Heart right ventricle (tissue), 16 donors: Measurements from ENCODE around the gene CAMKV. TPM values are rescaled to one million over a fixed set of nuclear protein-coding genes. Genes with fewer than 3 reads are reported as not detected.
A peak's percentile ranks its signal among the peaks of the same experiment; 100 is the strongest.

ENCODE experiments used
- ATAC-seq, 8 donors: fragments of 200-7000 bp; cut with Tn5 transposase; one replicate each; pipeline ENCODE4 v1.9.1; 2020; ENCODE audit warnings: mild to moderate bottlenecking in 8 of 8, moderate library complexity in 8 of 8, moderate number of reproducible peaks in 1 of 8
- DNase-seq, 2 donors: peaks; one replicate each; pipeline ENCODE4 v3.0.0-alpha.2; 2020
- H3K27ac ChIP-seq, 10 donors: fragments of 200-600 bp; sonication (generic) in 2 of 10; one replicate each; pipeline versions ENCODE4 v1.5.0 to v1.8.0; 2020 to 2022; ENCODE audit warnings: mild to moderate bottlenecking in 3 of 10
- H3K27me3 ChIP-seq, 7 donors: fragments of 200-600 bp; one replicate each; pipeline ENCODE4 v1.8.0; 2021 to 2022; ENCODE audit warnings: mild to moderate bottlenecking in 2 of 7
- H3K36me3 ChIP-seq, 9 donors: fragments of 200-600 bp; sonication (generic) in 1 of 9; one replicate each; pipeline versions ENCODE4 v1.5.0 to v1.8.0; 2020 to 2022; ENCODE audit warnings: mild to moderate bottlenecking in 2 of 9
- H3K4me1 ChIP-seq, 9 donors: fragments of 200-600 bp; sonication (generic) in 1 of 9; one replicate each; pipeline versions ENCODE4 v1.5.0 to v1.8.0; 2020 to 2022; ENCODE audit warnings: mild to moderate bottlenecking in 4 of 9
- H3K4me3 ChIP-seq, 10 donors: fragments of 200-600 bp; sonication (generic) in 2 of 10; one replicate each; pipeline versions ENCODE4 v1.5.0 to v1.8.0; 2020 to 2022; ENCODE audit warnings: mild to moderate bottlenecking in 7 of 10, moderate library complexity in 2 of 10
- H3K9me3 ChIP-seq, 11 donors: fragments of 200-600 bp in 10 of 11; sonication (generic) in 2 of 11; one replicate each; pipeline versions ENCODE4 v1.5.0 to v1.8.0; 2013 to 2022; ENCODE audit warnings: mild to moderate bottlenecking in 2 of 11, control low read depth in 1 of 11, moderate library complexity in 1 of 11
- WGBS, 2 donors: extraction: QIAGEN DNeasy Blood & Tissue Kit; methylation state at CpG; one replicate each; pipeline ENCODE4 v1.1.7; 2013; ENCODE audit warnings: inconsistent platforms in 1 of 2; 5-methylcytosine and 5-hydroxymethylcytosine counted together
- intact Hi-C, 10 donors: fragments of 100-400 bp; cut with DNase I; formaldehyde crosslinking; loops; one replicate each; pipeline versions ENCODE4 v1.11.1 to v1.14.2; 2022
- polyA plus RNA-seq, 2 donors: library from polyadenylated mRNA; stranded (reverse); fragments of 200-250 nt; gene quantifications; one replicate each; pipeline ENCODE4 v1.2.3, GENCODE V29; 2013
- total RNA-seq, 10 donors: library from RNA; stranded (reverse); fragmentation: NEBNext Ultra II Directional in 3 of 10; extraction: Animal tissue kit (Norgen Biotek cat#: 25700) in 3 of 10; gene quantifications; one replicate each; pipeline versions ENCODE4 v1.2.1 to v1.2.4, GENCODE V29; 2021 to 2023
- TF ChIP-seq, protein P1 (sequence below), 9 donors: fragments of 200-600 bp; sonication (generic) in 2 of 9; IDR thresholded peaks; one replicate each; pipeline versions ENCODE4 v1.5.0 to v1.8.0; 2021 to 2022; ENCODE audit warnings: antibody characterized with exemption in 9 of 9, mild to moderate bottlenecking in 5 of 9, moderate library complexity in 1 of 9
- donor health status: Arrhythmogenic right ventricular cardiomyopathy.
- donor health status: ischemic (EF 13 %, LVEDD 7.1; RV severe dilation, severe dysfunction).
- donor health status: healthy with polysubstance abuse.
- donor health status: DM: no; HTN: yes; CAD: no.
- donor health status: DM: no; HTN: no; CAD: no.
- donor health status: ischemic (EF 25% LVEDD 6.9; RV normal size, moderate dysfunction).
- donor health status: ischemic (EF 25% LVEDD 5.7; RV mildly dilated, moderate dysfunction).
- donor health status: healthy.
- donor health status: DM: yes; HTN: yes; CAD: no.
- donor health status: Ischemic cardiomyopathy.
- donor health status: ischemic (EF 35%, LVEDD 5.7; RV mildly dilated, moderate dysfunction).
- donor health status: nonischemic (EF 11% LVEDD 7.7; RV severe dilation, severe dysfunction).
- donor health status: DM: yes; HTN: yes; CAD: no.
- donor health status: PGD.
- donor health status: ischemic (EF 29% LVEDD 5.4; RV normal size, mild dysfunction).
- donor health status: nonischemic (EF 23%, LVEDD 6.1; RV moderate dilation, normal function).

Gene CAMKV
- total and polyA plus RNA-seq, 12 donors, result not detected

DNA sequence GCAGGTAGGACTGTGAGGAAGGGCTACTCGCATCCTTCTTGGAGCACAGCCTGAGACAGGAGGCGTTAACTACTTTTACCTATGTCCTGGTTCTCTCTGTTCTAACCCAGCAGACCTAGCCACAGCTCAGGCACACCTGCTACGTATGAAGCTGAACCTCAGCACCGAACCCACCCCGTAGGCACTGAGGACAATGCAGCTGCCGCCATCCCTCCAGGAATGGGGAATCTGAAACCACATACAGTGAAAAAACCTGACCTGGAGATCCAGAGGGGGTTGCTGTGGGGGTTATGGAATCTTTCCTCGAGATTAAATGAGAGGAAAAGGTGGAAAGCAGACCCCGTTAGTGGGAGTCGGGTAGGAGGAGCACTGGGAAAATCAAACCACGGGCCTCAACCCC lies 19.6 kb upstream of the CAMKV start:
- Histone ChIP-seq H3K4me3 (no peak overlapping the region), H3K4me1 (peaks cover 0 to 6% (median 0%) of the 10 kb centered on the region in 9 donors), H3K27ac (no peak overlapping the region), H3K9me3 (no peaks in the 10 kb centered on the region), H3K27me3 (no peaks in the 10 kb centered on the region), H3K36me3 (no peaks in the 10 kb centered on the region)
- DNase-seq (no peak), ATAC-seq (no peak)
- intact Hi-C loops, result no loop called here
- TF ChIP-seq, protein P1, sequence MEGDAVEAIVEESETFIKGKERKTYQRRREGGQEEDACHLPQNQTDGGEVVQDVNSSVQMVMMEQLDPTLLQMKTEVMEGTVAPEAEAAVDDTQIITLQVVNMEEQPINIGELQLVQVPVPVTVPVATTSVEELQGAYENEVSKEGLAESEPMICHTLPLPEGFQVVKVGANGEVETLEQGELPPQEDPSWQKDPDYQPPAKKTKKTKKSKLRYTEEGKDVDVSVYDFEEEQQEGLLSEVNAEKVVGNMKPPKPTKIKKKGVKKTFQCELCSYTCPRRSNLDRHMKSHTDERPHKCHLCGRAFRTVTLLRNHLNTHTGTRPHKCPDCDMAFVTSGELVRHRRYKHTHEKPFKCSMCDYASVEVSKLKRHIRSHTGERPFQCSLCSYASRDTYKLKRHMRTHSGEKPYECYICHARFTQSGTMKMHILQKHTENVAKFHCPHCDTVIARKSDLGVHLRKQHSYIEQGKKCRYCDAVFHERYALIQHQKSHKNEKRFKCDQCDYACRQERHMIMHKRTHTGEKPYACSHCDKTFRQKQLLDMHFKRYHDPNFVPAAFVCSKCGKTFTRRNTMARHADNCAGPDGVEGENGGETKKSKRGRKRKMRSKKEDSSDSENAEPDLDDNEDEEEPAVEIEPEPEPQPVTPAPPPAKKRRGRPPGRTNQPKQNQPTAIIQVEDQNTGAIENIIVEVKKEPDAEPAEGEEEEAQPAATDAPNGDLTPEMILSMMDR (IDR thresholded peaks at IDR 0.05), result no peak
- 83 to 84% methylated on average over 10 of the region's 10 CpGs for WGBS, 2 donors

DNA sequence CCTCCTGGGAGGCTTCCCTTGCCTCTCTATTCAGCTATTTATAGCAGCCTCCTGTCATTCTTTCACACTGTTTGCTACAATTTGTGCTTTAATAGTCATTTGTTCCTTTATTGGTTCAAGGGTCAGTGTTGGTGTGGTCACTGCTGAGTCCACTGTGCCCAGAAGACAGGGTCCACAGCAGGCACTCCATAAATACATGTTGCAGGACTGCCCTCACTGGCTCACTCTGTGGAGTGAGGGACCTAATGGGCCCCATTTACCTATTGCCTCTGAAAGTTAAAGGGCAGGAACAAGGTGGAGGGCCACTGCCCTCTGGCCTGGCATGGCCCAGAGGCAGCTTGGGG lies 17.2 kb upstream of the CAMKV start:
- Histone ChIP-seq H3K4me1 (peaks cover 6 to 16% (median 8%) of the 10 kb centered on the region in 9 donors), H3K27ac (no peak overlapping the region), H3K36me3 (no peaks in the 10 kb centered on the region), H3K9me3 (no peaks in the 10 kb centered on the region), H3K4me3 (no peak overlapping the region), H3K27me3 (no peaks in the 10 kb centered on the region)
- DNase-seq (no peak), ATAC-seq (no peak)
- TF ChIP-seq, protein P1 (IDR thresholded peaks at IDR 0.05), result no peak
- intact Hi-C loops, result no loop called here

DNA sequence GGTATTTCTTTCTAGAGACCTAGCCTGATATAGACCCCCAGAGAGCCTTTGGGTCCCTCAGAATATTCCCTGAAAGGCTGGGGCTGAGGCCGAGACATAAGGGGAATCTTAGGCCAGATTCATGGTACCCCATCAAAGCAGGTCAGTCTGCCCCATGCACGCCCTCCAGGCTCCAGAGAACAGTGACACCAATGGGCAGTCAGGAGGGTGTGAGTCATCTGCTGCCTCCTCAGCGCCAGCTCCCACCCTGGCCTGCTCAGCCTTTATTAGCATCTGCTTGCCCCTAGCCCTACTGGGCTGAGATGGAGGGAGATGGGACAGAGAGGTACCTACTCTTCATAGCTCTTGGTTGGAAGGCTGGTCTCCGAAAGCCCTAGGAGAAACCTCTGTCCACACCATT lies 14.3 kb upstream of the CAMKV start:
- 84 to 95% methylated on average over 4 of the region's 4 CpGs for WGBS, 2 donors
- H3K9me3 ChIP-seq, result no peaks in the 10 kb centered on the region
- H3K4me1 ChIP-seq, result peaks cover 10 to 34% (median 24%) of the 10 kb centered on the region in 9 donors
- DNase-seq (no peak), ATAC-seq (no peak)
- TF ChIP-seq, protein P1 (IDR thresholded peaks at IDR 0.05), result no peak
- no peaks in the 10 kb centered on the region for H3K36me3 ChIP-seq
- no peak overlapping the region for H3K27ac ChIP-seq
- intact Hi-C loops, result no loop called here
- no peak overlapping the region for H3K4me3 ChIP-seq
- no peaks in the 10 kb centered on the region for H3K27me3 ChIP-seq

DNA sequence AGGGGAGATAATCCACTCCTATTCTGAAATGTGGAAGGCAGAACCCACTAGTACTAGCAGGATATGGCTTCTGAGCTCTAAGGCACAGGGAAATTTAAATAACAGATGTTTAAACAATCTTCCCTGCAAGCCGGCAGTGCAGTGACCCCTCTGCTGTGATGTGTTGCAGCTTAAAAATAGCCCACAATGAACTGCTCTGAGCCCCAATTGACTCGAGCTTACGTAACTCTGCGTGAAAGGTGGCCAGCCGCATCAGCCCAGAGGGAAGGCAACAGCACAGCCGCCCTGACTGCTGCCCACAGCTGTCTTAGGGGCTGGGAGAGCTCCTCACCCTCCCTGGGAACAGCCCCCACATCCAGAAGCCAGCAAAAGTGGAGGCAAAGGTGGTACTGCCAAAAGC lies 12.5 kb upstream of the CAMKV start:
- 16 to 21% methylated on average over 6 of the region's 6 CpGs for WGBS, 2 donors
- peak; percentile 51 to 95 (median 94) for ATAC-seq

More for the DNA sequence above, 12.5 kb upstream of the CAMKV start:
- Histone ChIP-seq H3K4me3 (no peak overlapping the region), H3K27me3 (no peaks in the 10 kb centered on the region), H3K36me3 (no peaks in the 10 kb centered on the region), H3K4me1 (peaks cover 10 to 34% (median 24%) of the 10 kb centered on the region in 9 donors), H3K9me3 (no peaks in the 10 kb centered on the region), H3K27ac (peak overlapping the region in 9 of 10 donors; percentile 3 to 87 (median 66))
- intact Hi-C loops, result no loop called here
- peak; percentile 31 to 77 for DNase-seq
- TF ChIP-seq, protein P1 (IDR thresholded peaks at IDR 0.05), result no peak
